ENCODE results near the gene EFNA2. TPM values are rescaled to one million over a fixed set of nuclear protein-coding genes. Genes with fewer than 3 reads are reported as not detected.

EFNA2 gene
- total and polyA plus RNA-seq, 2 of the 8 experiments (the other 6 are each of a cell fraction or from before 2014, with no cell fraction given) = 4.0 to 7.0 TPM

- Histone ChIP-seq H3K56ac (replicated peaks; ENCODE audit: insufficient read length, low read depth, low read length) (no peak overlapping the region), H3K27me3 (replicated peaks in 1 of 4; ENCODE audit: control insufficient read depth in 3 of 4, extremely low read depth in 1 of 4, insufficient read depth in 3 of 4, low read length in 3 of 4) (no peaks in the 10 kb centered on the region; a peak in 1 of 7 replicates), H4K20me1 (replicated peaks in 1 of 2; ENCODE audit: control insufficient read depth in 1 of 2, insufficient read depth in 2 of 2, low read length in 2 of 2) (no peaks in the 10 kb centered on the region), H3K9ac (replicated peaks in 1 of 4; ENCODE audit: extremely low read depth in 1 of 4, low read depth in 3 of 4, low read length in 3 of 4) (no peak overlapping the region), H3K4me2 (ENCODE audit: insufficient read depth in 1 of 2, low read depth in 2 of 2, low read length in 2 of 2) (peak overlapping the region; percentile 7 to 32; a peak in 2 of 4 replicates), H2BK12ac (ENCODE audit: low read depth, low read length) (no peak overlapping the region), H3K79me2 (ENCODE audit: control insufficient read depth in 1 of 2, insufficient read depth in 2 of 2, low read length in 2 of 2) (no peaks in the 10 kb centered on the region), H2BK5ac (ENCODE audit: low read depth, low read length) (no peak overlapping the region), H3K4me3 (ENCODE audit: extremely low read depth in 1 of 4, insufficient read depth in 2 of 4, low read depth in 3 of 4, low read length in 4 of 4) (peak overlapping the region in 1 of 4 experiments; percentile 36; a peak in 2 of 8 replicates), H2BK20ac (ENCODE audit: low read length) (no peak overlapping the region), H3K14ac (ENCODE audit: insufficient read length) (no peak overlapping the region), H3K4ac (replicated peaks; ENCODE audit: insufficient read length, low read depth, low read length) (no peak overlapping the region), H4K5ac (ENCODE audit: insufficient read length, low read depth, low read length) (no peak overlapping the region), H4K8ac (ENCODE audit: extremely low read depth, insufficient read depth, low read length) (no peak overlapping the region; the same call in 1 of the 2 replicates), H3K4me1 (replicated peaks in 1 of 4; ENCODE audit: control insufficient read depth in 3 of 4, insufficient read depth in 4 of 4, low read length in 3 of 4) (no peaks in the 10 kb centered on the region), H3K23me2 (ENCODE audit: low read depth, low read length) (no peaks in the 10 kb centered on the region), H3K27ac (ENCODE audit: low read depth, low read length) (no peak overlapping the region), H2AK5ac (ENCODE audit: low read depth, low read length) (no peak overlapping the region), H4K91ac (replicated peaks; ENCODE audit: insufficient read length, low read length) (no peak overlapping the region), H3K79me1 (ENCODE audit: low read depth, low read length) (no peaks in the 10 kb centered on the region), H2BK120ac (replicated peaks; ENCODE audit: low read depth, low read length) (no peak overlapping the region), H3K23ac (ENCODE audit: insufficient read length) (no peak overlapping the region), H2AFZ (ENCODE audit: low read length) (no peak overlapping the region), H2BK15ac (ENCODE audit: low read length) (no peak overlapping the region), H3K36me3 (ENCODE audit: control insufficient read depth in 2 of 4, insufficient read depth in 4 of 4, low read length in 3 of 4) (no peaks in the 10 kb centered on the region), H3K18ac (ENCODE audit: extremely low read depth, low read length) (no peak overlapping the region), H3K9me3 (ENCODE audit: insufficient read depth in 2 of 2, low read depth in 1 of 2, low read length in 1 of 2) (no peaks in the 10 kb centered on the region)
- FAIRE-seq (no peak), DNase-seq (ENCODE audit: low read depth in 1 of 2, low spot score in 2 of 2) (no peak)
- POLR2A ChIA-PET (ENCODE audit: partially characterized antibody) = no interaction called here
- CTCF ChIA-PET (ENCODE audit: partially characterized antibody) = interaction anchor here (1.0 to 3.5 kb wide), 2 partner anchors 9 kb away, joined by 4 to 24 read pairs; no protein-coding TSS in a partner anchor
- 69% methylated on average over 34 of the region's 66 CpGs; no CpG with 5 or more reads in 1 of the 2 experiments for WGBS, 2 experiments (ENCODE audit: extremely low coverage in 1 of 2, insufficient coverage in 1 of 2, insufficient read length in 1 of 2, insufficient replicate concordance in 2 of 2, low coverage in 1 of 2, low lambda C conversion rate in 2 of 2, missing lambda C conversion rate in 1 of 2)
- no peak for TF ChIP-seq CREB1 (IDR thresholded peaks at IDR 0.05)
- no peak for TF ChIP-seq HDAC2 (IDR thresholded peaks at IDR 0.05; ENCODE audit: borderline replicate concordance in 1 of 2, low read depth in 2 of 2, low read length in 2 of 2)
- TF ChIP-seq E2F6 (IDR thresholded peaks at IDR 0.05) = no peak
- TF ChIP-seq SP1 (IDR thresholded peaks at IDR 0.05; ENCODE audit: low read depth, low read length) = no peak
- no peak for TF ChIP-seq EGR1 (IDR thresholded peaks at IDR 0.05; ENCODE audit: borderline replicate concordance, low read depth, low read length)
- TF ChIP-seq YY1 (IDR thresholded peaks at IDR 0.05; ENCODE audit: low read depth, low read length) = no peak
- TF ChIP-seq BACH1 (IDR thresholded peaks at IDR 0.05; ENCODE audit: low read length) = no peak
- no peak for TF ChIP-seq CTCF (IDR thresholded peaks at IDR 0.05; ENCODE audit: control extremely low read depth in 1 of 3, insufficient read depth in 1 of 3, low read depth in 1 of 3, low read length in 3 of 3)
- TF ChIP-seq JUN (IDR thresholded peaks at IDR 0.05; ENCODE audit: low read depth, low read length) = no peak
Observed at GRCh38 chr19:1324806-1325567, 39.3 kb downstream of the EFNA2 start.
